ENCODE measurements around the gene TAS1R2.

The TAS1R2 gene

GRCh38 chr1:18819203-18819602 is 40.3 kb downstream of the TAS1R2 start:
- no peak for DNase-seq

GRCh38 chr1:18817795-18818435 is 41.5 kb downstream of the TAS1R2 start:
- no peak for DNase-seq

GRCh38 chr1:18817316-18817715 is 42.1 kb downstream of the TAS1R2 start:
- DNase-seq: no peak

DNA sequence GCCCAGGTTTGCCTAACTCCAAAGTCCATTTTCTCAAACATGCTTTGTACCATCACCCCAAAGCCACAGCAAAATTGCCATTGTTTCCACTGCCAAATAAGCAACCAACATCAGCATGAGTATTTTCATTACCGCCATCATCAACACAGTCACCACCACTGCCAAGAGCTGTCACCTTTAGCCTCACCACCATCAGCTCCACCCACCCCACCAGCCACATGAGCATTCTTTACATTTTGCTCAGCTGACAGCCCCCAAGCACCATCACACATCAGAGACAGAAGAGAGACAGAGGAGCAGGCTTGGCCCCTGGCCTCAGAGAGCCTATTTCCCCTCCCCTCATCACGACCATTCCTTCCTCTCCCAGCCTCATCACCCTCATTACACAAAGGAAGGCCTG is 42.7 kb downstream of the TAS1R2 start:
- no peak for DNase-seq

DNA sequence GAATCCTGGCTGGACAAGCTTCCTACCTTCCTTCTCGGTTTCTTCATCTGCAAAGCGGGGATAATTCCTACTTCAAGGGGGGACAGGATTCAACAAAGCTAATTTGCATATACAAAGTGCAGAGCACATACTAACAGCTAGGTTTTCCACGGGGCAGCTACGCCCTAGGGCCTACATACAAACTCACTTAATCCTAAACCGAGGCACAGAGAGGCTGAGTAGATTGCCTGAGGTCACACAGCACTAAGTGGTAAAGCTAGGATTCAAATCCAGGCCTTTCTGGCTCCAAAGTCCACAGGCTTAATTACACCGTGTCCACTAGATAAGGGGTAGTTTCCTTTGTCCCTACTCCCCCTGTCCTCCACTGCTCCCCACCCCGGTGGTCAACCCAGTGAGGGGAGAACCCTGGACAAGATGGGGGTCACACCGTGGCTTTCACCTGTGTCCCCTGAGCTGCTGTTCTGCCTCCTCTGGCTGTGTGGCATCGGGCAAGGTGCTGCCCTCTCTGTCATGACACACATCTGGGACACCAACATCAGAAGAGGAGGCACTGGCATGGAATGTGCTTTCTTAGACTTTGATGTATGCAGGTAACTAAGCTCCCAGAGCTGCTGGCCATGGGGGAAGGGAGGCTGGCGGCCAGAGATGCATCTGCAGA is 44.5 kb downstream of the TAS1R2 start:
- DNase-seq: no peak

GRCh38 chr1:18814425-18814824 is 45.0 kb downstream of the TAS1R2 start:
- no peak for DNase-seq

DNA sequence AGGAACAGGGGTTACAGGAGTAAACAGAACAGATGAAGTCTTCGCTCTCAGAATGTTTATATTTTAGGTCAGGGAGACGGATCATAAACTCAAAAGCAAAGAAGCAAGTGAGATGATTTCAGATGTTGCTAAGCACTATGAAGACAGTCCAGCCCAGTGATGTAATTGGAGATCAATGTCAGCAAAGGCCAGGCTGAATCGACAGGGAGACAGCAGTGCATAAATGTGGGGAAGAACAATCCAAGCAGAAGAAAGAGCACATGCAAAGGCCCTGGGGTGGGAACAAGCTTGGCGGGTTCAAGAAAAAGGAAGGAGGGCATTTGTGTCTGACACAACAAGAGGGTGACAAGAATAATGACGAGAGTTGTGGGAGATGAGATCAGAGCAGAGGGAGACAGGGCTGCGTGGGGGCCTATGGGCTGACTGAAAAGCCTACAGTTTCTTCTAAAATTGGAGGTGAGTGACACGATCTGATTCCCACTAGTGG is 47.0 kb downstream of the TAS1R2 start:
- DNase-seq: no peak

DNA sequence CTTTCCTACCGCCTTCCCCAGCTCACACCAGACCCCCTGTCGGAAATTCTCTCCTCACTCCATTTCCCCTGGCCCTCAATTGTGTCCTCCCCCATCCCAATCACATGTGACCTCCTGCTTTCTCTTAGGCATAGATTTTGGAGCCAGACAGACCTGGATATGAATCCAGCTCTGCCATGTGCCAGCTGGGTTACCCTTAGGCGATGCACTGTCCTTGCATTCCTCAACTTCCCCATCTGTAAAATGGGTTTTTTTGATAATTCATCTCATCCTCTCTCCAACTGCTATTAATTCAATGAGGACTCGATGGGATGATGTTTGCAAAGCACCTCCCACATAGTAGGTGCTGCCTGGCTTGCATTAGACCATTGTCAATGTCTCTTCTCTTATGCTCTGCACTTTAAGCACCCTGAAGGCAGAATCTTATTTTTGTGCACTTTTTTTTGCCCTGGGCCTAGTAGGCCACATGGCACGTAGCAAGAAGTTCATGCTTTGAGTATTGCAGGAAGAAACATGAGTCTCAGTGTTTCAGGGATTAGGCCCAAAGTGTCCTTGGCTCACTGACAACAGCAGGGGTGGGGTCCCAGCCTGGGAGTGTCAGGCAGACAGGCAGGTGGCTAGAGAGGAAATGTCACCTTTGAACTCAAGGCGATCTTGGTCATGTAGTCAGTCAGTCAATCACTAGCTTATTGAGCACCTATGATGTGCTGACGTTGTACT is 47.6 kb downstream of the TAS1R2 start:
- DNase-seq: no peak

GRCh38 chr1:18809953-18810899 is 49.2 kb downstream of the TAS1R2 start:
- DNase-seq: no peak

- no peak for DNase-seq
Measured at GRCh38 chr1:18808550-18808949, 50.9 kb downstream of the TAS1R2 start.

DNA sequence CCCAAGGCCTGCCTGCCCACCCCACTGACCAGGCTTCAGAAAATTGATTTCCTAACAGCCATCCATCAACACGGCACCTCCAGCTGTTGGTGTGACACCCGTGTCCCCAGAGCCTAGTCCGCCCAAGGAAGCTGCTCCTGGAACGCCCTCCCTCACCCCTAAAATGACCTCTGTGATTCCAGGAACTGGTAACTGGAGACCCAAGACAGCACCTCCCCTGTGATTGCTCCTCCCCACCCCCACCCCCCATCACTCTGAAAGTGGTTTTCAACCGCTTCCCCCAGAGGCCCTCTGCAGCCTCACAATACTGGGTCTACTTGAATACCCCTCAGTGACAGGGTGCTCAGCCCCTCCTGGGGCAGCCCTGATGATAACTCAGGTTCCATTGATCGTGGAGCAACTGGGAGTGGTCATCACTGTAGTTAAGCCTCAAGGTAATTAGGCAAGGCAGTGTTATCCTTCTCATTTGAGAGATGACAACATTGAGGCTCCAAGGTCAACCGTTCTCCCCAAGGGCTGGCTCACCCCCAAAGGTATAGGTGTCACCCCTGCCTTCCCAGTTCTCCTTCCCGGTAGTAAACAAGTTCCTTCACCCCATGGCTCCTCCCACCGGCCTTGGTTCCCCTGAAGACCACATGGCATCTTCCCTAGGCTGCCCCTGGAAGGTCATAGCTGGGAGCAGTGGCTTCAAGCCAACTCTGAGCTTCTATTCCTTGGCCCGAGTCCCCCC is 52.0 kb downstream of the TAS1R2 start:
- DNase-seq: no peak

DNA sequence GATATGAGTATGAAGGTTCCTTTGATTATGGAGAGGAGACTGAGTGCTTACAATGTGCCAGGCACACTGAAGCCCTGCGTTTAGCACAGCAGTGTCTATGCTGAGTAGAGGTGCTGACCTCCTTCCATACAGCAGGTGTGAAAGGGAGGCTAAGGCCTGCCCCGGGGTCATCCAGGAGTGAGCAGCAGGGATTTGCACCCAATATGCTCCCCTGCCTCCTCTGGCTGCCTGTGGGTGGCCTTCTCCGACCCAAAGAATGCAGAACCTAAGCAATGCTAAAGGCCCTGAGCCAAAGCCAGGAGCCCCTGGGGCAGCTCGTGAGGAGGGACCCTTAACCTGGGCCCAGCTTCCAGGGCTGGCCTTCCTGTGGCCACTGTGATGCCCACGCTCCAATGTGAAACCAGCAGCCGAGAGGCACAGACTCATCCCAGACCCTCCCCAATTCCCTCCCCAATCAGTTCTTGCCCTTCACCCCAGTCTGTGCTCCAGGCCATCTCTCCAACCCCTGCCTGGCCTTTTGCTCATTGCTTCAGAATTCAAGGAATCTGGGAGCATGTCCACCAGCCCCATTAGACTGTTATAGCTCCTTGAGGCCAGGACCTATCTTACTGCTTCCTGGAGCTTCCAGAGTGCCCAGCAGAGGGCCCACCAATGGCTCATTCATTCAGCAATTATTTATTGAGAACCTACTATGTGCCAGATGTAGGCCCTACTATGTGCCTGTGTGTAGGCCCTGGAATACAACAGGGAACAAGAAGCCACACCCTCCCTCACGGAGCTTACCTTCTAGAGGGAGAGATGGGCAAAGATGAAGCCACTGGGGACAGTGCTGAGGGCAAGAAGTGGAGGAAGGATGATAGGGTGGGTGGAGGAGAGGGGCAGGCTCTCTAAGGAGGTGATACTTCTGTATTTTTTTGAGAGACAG is 53.3 kb downstream of the TAS1R2 start:
- no peak for DNase-seq

GRCh38 chr1:18805150-18805879 is 54.1 kb downstream of the TAS1R2 start:
- DNase-seq: no peak

GRCh38 chr1:18803851-18804250 is 55.6 kb downstream of the TAS1R2 start:
- DNase-seq: no peak

GRCh38 chr1:18803151-18803791 is 56.2 kb downstream of the TAS1R2 start:
- no peak for DNase-seq

DNA sequence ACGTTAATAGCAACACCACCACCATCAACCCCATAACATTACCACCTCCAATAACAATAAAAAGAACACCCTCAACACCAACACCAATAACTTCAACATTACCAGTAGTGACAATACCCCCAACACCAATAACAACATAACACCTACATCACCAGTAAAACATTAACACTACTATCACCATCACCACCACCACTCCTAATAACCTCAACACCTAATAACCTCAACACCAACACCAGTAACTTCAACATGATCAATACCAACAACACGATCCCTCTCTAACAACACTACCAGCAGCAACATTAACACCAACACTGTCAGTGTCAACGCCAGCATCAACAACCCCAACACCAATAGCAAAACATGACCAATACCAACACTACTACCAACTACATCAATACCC is 57.2 kb downstream of the TAS1R2 start:
- no peak for DNase-seq

GRCh38 chr1:18800258-18800657 is 59.2 kb downstream of the TAS1R2 start:
- DNase-seq: no peak

- no peak for DNase-seq
Measured at GRCh38 chr1:18799454-18799853, 60.0 kb downstream of the TAS1R2 start.

DNA sequence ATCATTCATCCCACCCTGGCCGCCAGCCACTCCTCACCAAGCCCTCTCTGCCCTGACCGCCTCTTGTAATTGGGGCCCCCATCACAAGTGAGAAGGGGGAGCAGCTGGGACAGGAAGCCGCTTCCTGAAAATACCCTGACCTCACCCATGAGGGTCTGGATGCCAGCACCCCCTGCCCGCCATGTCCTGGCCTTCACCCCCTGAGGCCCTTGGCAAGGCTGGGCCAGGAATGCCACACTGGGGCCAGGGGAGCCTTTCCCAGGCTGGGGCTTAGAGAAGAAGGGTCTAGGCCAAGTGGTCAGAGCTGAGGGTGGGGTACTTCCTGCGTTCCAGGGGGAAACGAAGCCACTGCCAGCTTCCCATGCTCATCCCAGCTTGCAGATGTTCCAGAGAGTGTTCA is 60.5 kb downstream of the TAS1R2 start:
- DNase-seq: no peak

- no peak for DNase-seq
Measured at GRCh38 chr1:18798533-18798932, 60.9 kb downstream of the TAS1R2 start.

Measured in NCI-H2227 treated with DMSO at 0.1 percent for 48 hours (cell line).